Mammary epithelial cell (primary cell): Measurements from ENCODE around the gene AFP.

Experiments
- CTCF ChIP-seq, 2 donors: IDR thresholded peaks in 1 of 2; conservative IDR thresholded peaks in 1 of 2; 2 replicates each; pipeline ENCODE4 v1.5.1; 2011 to 2012; ENCODE audit warnings: inconsistent platforms in 2 of 2, low read length in 2 of 2, mild to moderate bottlenecking in 2 of 2, control low read depth in 1 of 2, low read depth in 1 of 2; ENCODE audit not compliant: insufficient read depth in 1 of 2; ENCODE audit errors: extremely low read depth in 1 of 2
- EZH2 ChIP-seq: IDR thresholded peaks from 2 replicates; pipeline ENCODE4 v1.6.1; 2012; ENCODE audit warnings: low read length, inconsistent platforms, borderline replicate concordance

GRCh38 chr4:73418677-73419076, 17.3 kb upstream of the AFP start:
- no peak for TF ChIP-seq CTCF (conservative IDR thresholded peaks at IDR 0.05 in 1 of 2, IDR thresholded peaks at IDR 0.05 in 1 of 2; ENCODE audit: extremely low read depth in 1 of 2, insufficient read depth in 1 of 2, low read depth in 1 of 2, low read length in 2 of 2)
- no peak for TF ChIP-seq EZH2
